ENCODE results near the gene LRRC4C. TPM values are rescaled to one million over a fixed set of nuclear protein-coding genes. Genes with fewer than 3 reads are reported as not detected.

LRRC4C gene
- total RNA-seq, 1 donor from 2014 or later, result 0.41 TPM

DNA sequence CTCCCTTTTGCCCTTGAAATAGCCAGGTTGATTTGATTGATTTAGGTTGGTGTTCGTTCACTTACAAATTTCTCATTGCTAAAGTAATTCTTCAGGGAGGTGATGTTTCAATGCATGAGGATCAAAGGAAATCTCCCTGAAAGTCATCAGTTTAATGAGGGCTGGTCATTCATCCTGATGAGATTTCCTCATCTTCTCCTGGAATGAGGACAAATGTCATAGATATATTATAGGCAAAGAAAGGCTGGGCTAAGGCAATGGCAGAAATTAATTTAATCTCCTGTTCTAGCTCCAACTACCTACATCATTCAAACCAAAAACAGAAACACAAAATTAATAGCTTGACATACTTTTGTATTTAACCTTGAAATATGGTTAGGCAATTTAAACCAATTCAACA lies 1052.1 kb downstream of the LRRC4C start:
- intact Hi-C loops (cut with micrococcal nuclease), result no loop called here
- Histone ChIP-seq H3K9me3 (replicated peaks) (no peaks in the 10 kb centered on the region), H3K4me3 (no peak overlapping the region), H3K36me3 (no peaks in the 10 kb centered on the region), H3K4me1 (no peaks in the 10 kb centered on the region), H3K27ac (replicated peaks) (no peak overlapping the region), H3K27me3 (ENCODE audit: low read depth) (no peaks in the 10 kb centered on the region)
- no peak for DNase-seq
- TF ChIP-seq, protein P1, sequence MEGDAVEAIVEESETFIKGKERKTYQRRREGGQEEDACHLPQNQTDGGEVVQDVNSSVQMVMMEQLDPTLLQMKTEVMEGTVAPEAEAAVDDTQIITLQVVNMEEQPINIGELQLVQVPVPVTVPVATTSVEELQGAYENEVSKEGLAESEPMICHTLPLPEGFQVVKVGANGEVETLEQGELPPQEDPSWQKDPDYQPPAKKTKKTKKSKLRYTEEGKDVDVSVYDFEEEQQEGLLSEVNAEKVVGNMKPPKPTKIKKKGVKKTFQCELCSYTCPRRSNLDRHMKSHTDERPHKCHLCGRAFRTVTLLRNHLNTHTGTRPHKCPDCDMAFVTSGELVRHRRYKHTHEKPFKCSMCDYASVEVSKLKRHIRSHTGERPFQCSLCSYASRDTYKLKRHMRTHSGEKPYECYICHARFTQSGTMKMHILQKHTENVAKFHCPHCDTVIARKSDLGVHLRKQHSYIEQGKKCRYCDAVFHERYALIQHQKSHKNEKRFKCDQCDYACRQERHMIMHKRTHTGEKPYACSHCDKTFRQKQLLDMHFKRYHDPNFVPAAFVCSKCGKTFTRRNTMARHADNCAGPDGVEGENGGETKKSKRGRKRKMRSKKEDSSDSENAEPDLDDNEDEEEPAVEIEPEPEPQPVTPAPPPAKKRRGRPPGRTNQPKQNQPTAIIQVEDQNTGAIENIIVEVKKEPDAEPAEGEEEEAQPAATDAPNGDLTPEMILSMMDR (IDR thresholded peaks at IDR 0.05; ENCODE audit: borderline replicate concordance), result no peak

DNA sequence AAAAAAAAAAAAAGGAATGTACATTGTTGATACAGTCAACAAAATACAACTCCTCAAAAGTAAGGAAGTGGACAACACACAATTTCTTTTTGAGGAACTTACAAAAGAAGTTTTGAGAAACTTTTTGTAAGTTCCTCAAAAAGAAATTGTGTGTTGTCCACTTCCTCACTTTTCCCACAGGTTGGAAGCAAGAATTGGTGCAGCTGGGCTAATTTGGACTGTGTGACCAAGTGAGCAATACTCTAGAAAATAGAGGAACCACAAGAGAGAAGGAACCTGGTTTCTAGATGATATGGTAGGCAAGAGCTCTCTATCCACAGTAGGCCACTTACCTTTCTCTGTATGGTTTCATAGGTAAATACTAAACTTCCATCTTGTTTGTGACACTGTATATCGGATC lies 1053.8 kb downstream of the LRRC4C start:
- intact Hi-C loops (cut with micrococcal nuclease), result no loop called here
- no peak for DNase-seq
- Histone ChIP-seq H3K4me3 (no peak overlapping the region), H3K36me3 (no peaks in the 10 kb centered on the region), H3K9me3 (replicated peaks) (no peaks in the 10 kb centered on the region), H3K4me1 (no peaks in the 10 kb centered on the region), H3K27ac (replicated peaks) (no peak overlapping the region), H3K27me3 (ENCODE audit: low read depth) (no peaks in the 10 kb centered on the region)
- TF ChIP-seq, protein P1 (IDR thresholded peaks at IDR 0.05; ENCODE audit: borderline replicate concordance), result no peak

DNA sequence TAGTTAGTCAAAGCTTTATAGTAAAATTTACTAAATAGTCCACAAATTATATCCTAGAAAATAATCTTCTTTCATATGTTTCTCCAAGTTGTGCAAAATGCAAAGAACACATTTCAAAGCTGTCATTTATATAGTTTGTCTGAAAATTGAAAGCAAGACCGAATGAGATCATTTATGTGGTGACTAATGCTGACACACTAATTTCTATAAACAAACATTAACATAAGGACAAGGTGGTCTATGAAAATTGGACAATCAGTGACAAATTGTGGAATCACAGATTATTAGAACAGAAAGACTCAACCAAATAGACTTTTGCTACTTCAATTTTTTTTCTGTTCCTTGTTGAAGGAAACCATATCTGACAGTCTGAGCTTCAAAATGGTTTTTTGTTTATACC lies 1056.1 kb downstream of the LRRC4C start:
- Histone ChIP-seq H3K36me3 (no peaks in the 10 kb centered on the region), H3K27ac (replicated peaks) (no peak overlapping the region), H3K4me3 (no peak overlapping the region), H3K9me3 (replicated peaks) (no peaks in the 10 kb centered on the region), H3K27me3 (ENCODE audit: low read depth) (no peaks in the 10 kb centered on the region), H3K4me1 (no peaks in the 10 kb centered on the region)
- intact Hi-C loops (cut with micrococcal nuclease), result no loop called here
- TF ChIP-seq, protein P1 (IDR thresholded peaks at IDR 0.05; ENCODE audit: borderline replicate concordance), result no peak
- no peak for DNase-seq

DNA sequence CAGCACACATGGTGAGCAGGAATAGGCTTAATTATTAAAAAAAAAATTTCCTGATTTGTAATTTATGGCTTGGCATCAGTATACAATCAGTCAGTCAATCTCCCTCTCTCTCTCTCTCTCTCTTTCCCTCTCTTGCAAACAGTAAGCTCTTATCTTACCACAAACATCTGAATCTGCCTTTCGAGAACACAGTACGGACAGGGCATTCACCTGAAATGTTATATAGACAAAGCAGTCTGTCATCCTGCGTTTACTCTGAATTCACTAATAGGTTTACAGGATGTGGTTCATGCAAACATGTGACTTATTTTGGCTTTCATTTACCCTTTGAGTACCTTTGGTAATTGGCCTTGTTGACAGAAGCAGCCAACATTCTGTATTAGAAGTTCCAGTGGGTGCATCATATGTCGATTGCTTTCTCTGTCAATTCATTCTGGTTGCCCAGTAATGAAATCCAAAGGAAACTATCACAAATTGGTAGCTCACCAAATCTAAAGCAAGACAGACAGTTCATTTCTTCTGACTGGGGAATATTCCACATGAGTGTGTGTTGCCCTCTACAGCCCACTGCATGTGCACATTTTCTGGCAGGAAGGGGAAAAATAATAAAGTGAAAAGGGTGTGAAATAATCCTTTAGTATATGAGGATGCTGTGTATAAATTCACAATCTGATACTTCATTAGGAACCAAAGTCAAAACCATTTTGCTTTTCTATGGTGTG lies 1058.2 kb downstream of the LRRC4C start:
- no peaks in the 10 kb centered on the region for H3K9me3 ChIP-seq (replicated peaks)
- H3K36me3 ChIP-seq, result no peaks in the 10 kb centered on the region
- H3K4me1 ChIP-seq, result no peaks in the 10 kb centered on the region
- DNase-seq, result no peak
- TF ChIP-seq, protein P1 (IDR thresholded peaks at IDR 0.05; ENCODE audit: borderline replicate concordance), result no peak
- H3K27me3 ChIP-seq (ENCODE audit: low read depth), result no peaks in the 10 kb centered on the region
- no peak overlapping the region for H3K4me3 ChIP-seq
- H3K27ac ChIP-seq (replicated peaks), result no peak overlapping the region
- intact Hi-C loops (cut with micrococcal nuclease), result no loop called here

DNA sequence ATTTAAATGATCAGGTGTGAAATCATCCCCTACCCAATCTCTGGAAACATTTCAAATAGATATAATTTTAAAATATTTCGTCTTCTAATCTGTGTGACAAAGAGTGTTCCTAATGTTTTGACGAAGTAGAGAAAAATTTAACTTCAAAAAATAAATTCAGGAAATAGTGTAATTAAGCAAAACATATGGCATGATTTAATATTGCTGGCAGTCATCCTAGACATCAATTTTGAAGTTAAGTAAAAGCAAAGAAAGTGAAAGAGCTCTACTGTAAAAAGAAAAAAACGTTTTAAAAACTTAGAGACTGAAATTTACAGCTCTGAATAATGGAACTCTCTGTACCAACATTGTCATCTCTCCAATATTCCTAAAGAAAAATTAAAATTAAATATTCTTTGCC lies 1062.3 kb downstream of the LRRC4C start:
- DNase-seq, result no peak
- TF ChIP-seq, protein P1 (IDR thresholded peaks at IDR 0.05; ENCODE audit: borderline replicate concordance), result no peak
- Histone ChIP-seq H3K4me3 (no peak overlapping the region), H3K27me3 (ENCODE audit: low read depth) (no peaks in the 10 kb centered on the region), H3K27ac (replicated peaks) (no peak overlapping the region), H3K4me1 (no peaks in the 10 kb centered on the region), H3K9me3 (replicated peaks) (no peaks in the 10 kb centered on the region), H3K36me3 (no peaks in the 10 kb centered on the region)
- intact Hi-C loops (cut with micrococcal nuclease), result no loop called here

Measured in left ventricle myocardium inferior (tissue), 1 donor.